A549 (cell line): Measurements from ENCODE around the gene LRPPRC.

ENCODE experiments used
- EP300 ChIP-seq, 2 experiments: fragments of >200 bp; sonication (Bioruptor Twin); formaldehyde crosslinking; IDR thresholded peaks; 2 replicates in 1 of 2; 3 replicates in 1 of 2; pipeline ENCODE4 v1.6.1; 2016 to 2017
- ESRRA ChIP-seq: fragments of 150-350 bp; IDR thresholded peaks from 2 replicates; pipeline ENCODE4 v1.6.1; 2014; ENCODE audit warnings: mild to moderate bottlenecking, low read length, borderline replicate concordance
- HOXA7 ChIP-seq: fragments of 250-450 bp; sonication (Bioruptor Pico); IDR thresholded peaks from 2 replicates; pipeline ENCODE4 v1.5.0; 2020; ENCODE audit warnings: mild to moderate bottlenecking, moderate library complexity
- MYC ChIP-seq: IDR thresholded peaks from 2 replicates; pipeline ENCODE4 v1.6.1; 2012; ENCODE audit warnings: mild to moderate bottlenecking, inconsistent platforms, low read length, improper control_type of control experiment, borderline replicate concordance
- POLR2A ChIP-seq: IDR thresholded peaks from 2 replicates; pipeline ENCODE4 v1.6.1; 2012; ENCODE audit warnings: mild to moderate bottlenecking, low read length
- RAD21 ChIP-seq, 2 experiments: fragments of >200 bp in 1 of 2; sonication (Bioruptor Twin) in 1 of 2; formaldehyde crosslinking in 1 of 2; IDR thresholded peaks in 1 of 2; conservative IDR thresholded peaks in 1 of 2; 2 replicates in 1 of 2; 3 replicates in 1 of 2; pipeline ENCODE4 v1.6.1; 2012 to 2018; ENCODE audit warnings: inconsistent platforms in 1 of 2
- TF ChIP-seq, protein P1 (sequence below): fragments of >200 bp; sonication (Bioruptor Twin); formaldehyde crosslinking; IDR thresholded peaks from 3 replicates; pipeline ENCODE4 v1.5.1; 2016
- TF ChIP-seq, protein P2 (sequence below): fragments of 450-650 bp; IDR thresholded peaks from 2 replicates; pipeline ENCODE4 v1.6.1; 2014; ENCODE audit warnings: antibody characterized with exemption
- TF ChIP-seq, protein P3 (sequence below): fragments of 150-350 bp; IDR thresholded peaks from 2 replicates; pipeline ENCODE4 v1.6.1; 2014; ENCODE audit warnings: low read depth, mild to moderate bottlenecking, low read length

DNA sequence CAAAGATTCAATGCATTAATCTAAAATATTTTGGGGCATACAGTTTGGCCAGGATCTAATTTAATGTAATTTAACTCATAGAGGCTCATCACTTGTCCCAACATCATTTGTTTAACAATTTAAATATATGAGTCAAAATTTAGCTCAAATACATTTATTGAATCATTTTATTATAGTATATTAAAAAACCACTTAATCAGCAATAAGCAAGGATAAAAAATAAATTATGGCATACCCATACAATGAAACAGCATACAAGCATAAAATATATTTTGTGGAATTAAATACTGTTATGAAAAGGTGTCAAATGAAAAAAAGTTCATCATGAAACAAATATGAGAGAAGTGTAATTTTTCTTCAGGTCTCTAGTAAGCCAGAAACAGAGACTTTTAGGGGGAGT is 34.9 kb downstream of the LRPPRC start:
- TF ChIP-seq, protein P1, sequence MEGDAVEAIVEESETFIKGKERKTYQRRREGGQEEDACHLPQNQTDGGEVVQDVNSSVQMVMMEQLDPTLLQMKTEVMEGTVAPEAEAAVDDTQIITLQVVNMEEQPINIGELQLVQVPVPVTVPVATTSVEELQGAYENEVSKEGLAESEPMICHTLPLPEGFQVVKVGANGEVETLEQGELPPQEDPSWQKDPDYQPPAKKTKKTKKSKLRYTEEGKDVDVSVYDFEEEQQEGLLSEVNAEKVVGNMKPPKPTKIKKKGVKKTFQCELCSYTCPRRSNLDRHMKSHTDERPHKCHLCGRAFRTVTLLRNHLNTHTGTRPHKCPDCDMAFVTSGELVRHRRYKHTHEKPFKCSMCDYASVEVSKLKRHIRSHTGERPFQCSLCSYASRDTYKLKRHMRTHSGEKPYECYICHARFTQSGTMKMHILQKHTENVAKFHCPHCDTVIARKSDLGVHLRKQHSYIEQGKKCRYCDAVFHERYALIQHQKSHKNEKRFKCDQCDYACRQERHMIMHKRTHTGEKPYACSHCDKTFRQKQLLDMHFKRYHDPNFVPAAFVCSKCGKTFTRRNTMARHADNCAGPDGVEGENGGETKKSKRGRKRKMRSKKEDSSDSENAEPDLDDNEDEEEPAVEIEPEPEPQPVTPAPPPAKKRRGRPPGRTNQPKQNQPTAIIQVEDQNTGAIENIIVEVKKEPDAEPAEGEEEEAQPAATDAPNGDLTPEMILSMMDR = no peak
- TF ChIP-seq RAD21 (conservative IDR thresholded peaks at IDR 0.05 in 1 of 2, IDR thresholded peaks at IDR 0.05 in 1 of 2) (no peak), POLR2A (no peak), HOXA7 (CRISPR knock-in tag) (no peak), ESRRA (no peak), MYC (no peak), EP300 (IDR thresholded peaks at IDR 0.05) (no peak)
- TF ChIP-seq, protein P2, sequence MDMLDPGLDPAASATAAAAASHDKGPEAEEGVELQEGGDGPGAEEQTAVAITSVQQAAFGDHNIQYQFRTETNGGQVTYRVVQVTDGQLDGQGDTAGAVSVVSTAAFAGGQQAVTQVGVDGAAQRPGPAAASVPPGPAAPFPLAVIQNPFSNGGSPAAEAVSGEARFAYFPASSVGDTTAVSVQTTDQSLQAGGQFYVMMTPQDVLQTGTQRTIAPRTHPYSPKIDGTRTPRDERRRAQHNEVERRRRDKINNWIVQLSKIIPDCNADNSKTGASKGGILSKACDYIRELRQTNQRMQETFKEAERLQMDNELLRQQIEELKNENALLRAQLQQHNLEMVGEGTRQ = no peak
- TF ChIP-seq, protein P3, sequence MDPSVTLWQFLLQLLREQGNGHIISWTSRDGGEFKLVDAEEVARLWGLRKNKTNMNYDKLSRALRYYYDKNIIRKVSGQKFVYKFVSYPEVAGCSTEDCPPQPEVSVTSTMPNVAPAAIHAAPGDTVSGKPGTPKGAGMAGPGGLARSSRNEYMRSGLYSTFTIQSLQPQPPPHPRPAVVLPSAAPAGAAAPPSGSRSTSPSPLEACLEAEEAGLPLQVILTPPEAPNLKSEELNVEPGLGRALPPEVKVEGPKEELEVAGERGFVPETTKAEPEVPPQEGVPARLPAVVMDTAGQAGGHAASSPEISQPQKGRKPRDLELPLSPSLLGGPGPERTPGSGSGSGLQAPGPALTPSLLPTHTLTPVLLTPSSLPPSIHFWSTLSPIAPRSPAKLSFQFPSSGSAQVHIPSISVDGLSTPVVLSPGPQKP = no peak
